Skeletal muscle satellite cell (primary cell): ENCODE measurements around the gene SPC24.
A peak's percentile ranks its signal among the peaks of the same experiment; 100 is the strongest.
"Not testable (repeated sequence)": the region's sequence is repeated elsewhere in the genome, so short reads cannot be mapped to it uniquely, and the experiment has no call there.

Source experiments
- H3K27me3 ChIP-seq: 2 replicates; pipeline ENCODE4 v1.7.0; 2013; ENCODE audit warnings: low read length; ENCODE audit not compliant: control insufficient read depth, insufficient read depth
- H3K36me3 ChIP-seq: 2 replicates; pipeline ENCODE4 v1.7.0; 2013; ENCODE audit warnings: mild to moderate bottlenecking, control low read depth, low read length; ENCODE audit not compliant: insufficient read depth
- H3K4me1 ChIP-seq: 2 replicates; pipeline ENCODE4 v1.7.0; 2013; ENCODE audit warnings: low read length; ENCODE audit not compliant: control insufficient read depth, insufficient read depth
- H3K4me2 ChIP-seq: 2 replicates; pipeline ENCODE4 v1.7.0; 2013; ENCODE audit warnings: mild to moderate bottlenecking, low read length
- H3K4me3 ChIP-seq: 2 replicates; pipeline ENCODE4 v1.7.0; 2013; ENCODE audit warnings: low read length
- H3K9ac ChIP-seq: 2 replicates; pipeline ENCODE4 v1.7.0; 2013; ENCODE audit warnings: mild to moderate bottlenecking, low read depth, low read length, moderate library complexity
- H3K9me3 ChIP-seq: replicated peaks from 2 replicates; pipeline ENCODE4 v1.7.0; 2013; ENCODE audit warnings: mild to moderate bottlenecking, control low read depth, low read length

The SPC24 gene

GRCh38 chr19:11097367-11097766 is 58.2 kb downstream of the SPC24 start:
- not testable (repeated sequence) for H3K9me3 ChIP-seq, H3K9ac ChIP-seq, H3K4me3 ChIP-seq, H3K27me3 ChIP-seq, H3K4me2 ChIP-seq
- H3K4me1 ChIP-seq: peaks cover 49% of the 10 kb centered on the region
- peaks cover 41% of the 10 kb centered on the region for H3K36me3 ChIP-seq

GRCh38 chr19:11096210-11096841 is 59.3 kb downstream of the SPC24 start:
- H3K36me3 ChIP-seq: peaks cover 40% of the 10 kb centered on the region
- peaks cover 59% of the 10 kb centered on the region for H3K4me1 ChIP-seq
- H3K4me2 ChIP-seq: peak overlapping the region; percentile 47
- no peaks in the 10 kb centered on the region for H3K9me3 ChIP-seq
- H3K9ac ChIP-seq: peak overlapping the region; percentile 3
- H3K4me3 ChIP-seq: peak overlapping the region; percentile 6
- no peaks in the 10 kb centered on the region for H3K27me3 ChIP-seq
